Mesothelial cell of epicardium (in vitro differentiated cells): ENCODE results near the gene FDX2. TPM values are rescaled to one million over a fixed set of nuclear protein-coding genes. Genes with fewer than 3 reads are reported as not detected.
A peak's percentile ranks its signal among the peaks of the same experiment; 100 is the strongest.

Experiments used
- DNase-seq, 2 experiments: peaks; one replicate each; pipeline ENCODE4 v3.0.0; 2021; ENCODE audit warnings: low spot score in 2 of 2; ENCODE audit not compliant: unreplicated experiment in 2 of 2
- H3K27ac Mint-ChIP-seq: 2 replicates; pipeline ENCODE4 v1.8.0; 2021; ENCODE audit warnings: mixed read lengths
- H3K27me3 Mint-ChIP-seq: 2 replicates; pipeline ENCODE4 v1.8.0; 2021; ENCODE audit warnings: low read depth, mixed read lengths
- H3K36me3 Mint-ChIP-seq: 2 replicates; pipeline ENCODE4 v1.8.0; 2021; ENCODE audit warnings: mixed read lengths
- H3K4me1 Mint-ChIP-seq: 2 replicates; pipeline ENCODE4 v1.8.0; 2021; ENCODE audit warnings: mixed read lengths
- H3K4me3 Mint-ChIP-seq: 2 replicates; pipeline ENCODE4 v1.8.0; 2021; ENCODE audit warnings: mild to moderate bottlenecking, moderate library complexity, mixed read lengths
- H3K9me3 Mint-ChIP-seq: 2 replicates; pipeline ENCODE4 v1.8.0; 2021; ENCODE audit warnings: mixed read lengths
- CTCF ChIP-seq: fragments of 200-600 bp; sonication (generic); IDR thresholded peaks from one replicate; pipeline ENCODE4 v1.5.0; 2021; ENCODE audit warnings: antibody characterized with exemption; ENCODE audit not compliant: unreplicated experiment
- total RNA-seq: library from RNA; stranded (reverse); gene quantifications from 3 replicates; pipeline ENCODE4 v1.2.1, GENCODE V29; 2021

Gene FDX2
- total RNA-seq, 1 donor from 2014 or later = 18.6 TPM

- no peak for TF ChIP-seq CTCF
- Mint-ChIP-seq H3K36me3 (no peaks in the 10 kb centered on the region), H3K27me3 (peaks cover 95% of the 10 kb centered on the region), H3K27ac (no peak overlapping the region), H3K4me1 (peaks cover 40% of the 10 kb centered on the region), H3K4me3 (peak overlapping the region; percentile 70), H3K9me3 (no peaks in the 10 kb centered on the region)
- no peak for DNase-seq
Measured at GRCh38 chr19:10292789-10293636, 22.8 kb downstream of the FDX2 start.

GRCh38 chr19:10292206-10292788 lies 23.5 kb downstream of the FDX2 start:
- no peak for TF ChIP-seq CTCF
- peaks cover 96% of the 10 kb centered on the region for H3K27me3 Mint-ChIP-seq

DNA sequence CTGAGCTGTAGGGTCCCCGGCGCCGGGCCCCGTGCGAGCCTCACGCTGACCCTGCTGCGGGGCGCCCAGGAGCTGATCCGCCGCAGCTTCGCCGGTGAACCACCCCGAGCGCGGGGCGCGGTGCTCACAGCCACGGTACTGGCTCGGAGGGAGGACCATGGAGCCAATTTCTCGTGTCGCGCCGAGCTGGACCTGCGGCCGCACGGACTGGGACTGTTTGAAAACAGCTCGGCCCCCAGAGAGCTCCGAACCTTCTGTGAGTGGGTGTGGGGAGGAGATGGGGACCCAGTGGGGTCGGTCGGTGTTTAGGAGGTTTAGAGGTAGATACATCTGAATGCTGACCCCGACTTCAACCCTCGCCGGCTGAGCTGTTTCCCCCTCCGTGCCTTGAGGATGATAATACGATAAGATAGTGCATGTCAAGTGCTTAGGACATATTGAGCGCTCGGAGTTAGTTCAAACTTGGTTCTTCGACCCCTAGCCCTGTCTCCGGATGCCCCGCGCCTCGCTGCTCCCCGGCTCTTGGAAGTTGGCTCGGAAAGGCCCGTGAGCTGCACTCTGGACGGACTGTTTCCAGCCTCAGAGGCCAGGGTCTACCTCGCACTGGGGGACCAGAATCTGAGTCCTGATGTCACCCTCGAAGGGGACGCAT lies 24.1 kb downstream of the FDX2 start:
- no peak for TF ChIP-seq CTCF
- H3K27me3 Mint-ChIP-seq = peaks cover 97% of the 10 kb centered on the region
- peaks cover 45% of the 10 kb centered on the region for H3K4me1 Mint-ChIP-seq
- H3K36me3 Mint-ChIP-seq = no peaks in the 10 kb centered on the region
- no peaks in the 10 kb centered on the region for H3K9me3 Mint-ChIP-seq
- H3K27ac Mint-ChIP-seq = no peak overlapping the region
- peak overlapping the region; percentile 70 for H3K4me3 Mint-ChIP-seq
- no peak for DNase-seq

More at GRCh38 chr19:10292206-10292788, 23.5 kb downstream of the FDX2 start:
- Mint-ChIP-seq H3K4me3 (peak overlapping the region; percentile 70), H3K9me3 (no peaks in the 10 kb centered on the region), H3K27ac (no peak overlapping the region), H3K4me1 (peaks cover 42% of the 10 kb centered on the region), H3K36me3 (no peaks in the 10 kb centered on the region)
- peak; percentile 73 to 86 for DNase-seq

- H3K36me3 Mint-ChIP-seq = no peaks in the 10 kb centered on the region
- no peak for TF ChIP-seq CTCF
- no peak overlapping the region for H3K27ac Mint-ChIP-seq
- no peaks in the 10 kb centered on the region for H3K9me3 Mint-ChIP-seq
- peak overlapping the region; percentile 70 for H3K4me3 Mint-ChIP-seq
- H3K4me1 Mint-ChIP-seq = peaks cover 51% of the 10 kb centered on the region
- H3K27me3 Mint-ChIP-seq = peaks cover 100% of the 10 kb centered on the region
- DNase-seq = no peak
Measured at GRCh38 chr19:10290876-10291553, 24.8 kb downstream of the FDX2 start.

GRCh38 chr19:10290357-10290875 lies 25.4 kb downstream of the FDX2 start:
- Mint-ChIP-seq H3K27me3 (peaks cover 100% of the 10 kb centered on the region), H3K36me3 (no peaks in the 10 kb centered on the region), H3K9me3 (no peaks in the 10 kb centered on the region), H3K4me3 (peak overlapping the region; percentile 70), H3K27ac (no peak overlapping the region), H3K4me1 (peaks cover 46% of the 10 kb centered on the region)
- DNase-seq = no peak
- no peak for TF ChIP-seq CTCF
